GM19025 (cell line): ENCODE data around the gene ZNF502.
"Not testable (repeated sequence)": the region's sequence is repeated elsewhere in the genome, so short reads cannot be mapped to it uniquely, and the experiment has no call there.

Source experiments
- ATAC-seq: cut with Tn5 transposase; IDR thresholded peaks from one replicate; pipeline ENCODE4 v1.9.1; 2021; ENCODE audit warnings: mild to moderate bottlenecking, low read depth, moderate library complexity; ENCODE audit not compliant: unreplicated experiment

Gene ZNF502

GRCh38 chr3:44712455-44713075 is at the start of gene ZNF502:
Gene ZNF502 (plus strand): TSS chr3:44712660. CDS start chr3:44720262, 7,602 bp downstream.
- no peak for ATAC-seq

- ATAC-seq, result no peak
These were observed 47.3 kb upstream of the ZNF502 start for GRCh38 chr3:44665173-44665572.

GRCh38 chr3:44666346-44666745 is 46.1 kb upstream of the ZNF502 start:
- ATAC-seq, result no peak

GRCh38 chr3:44669760-44670159 is 42.7 kb upstream of the ZNF502 start:
- ATAC-seq, result no peak

GRCh38 chr3:44673466-44673865 is 39.0 kb upstream of the ZNF502 start:
- ATAC-seq, result not testable (repeated sequence)

- no peak for ATAC-seq
These were observed 38.2 kb upstream of the ZNF502 start for GRCh38 chr3:44674211-44674610.

GRCh38 chr3:44678480-44679116 is 33.9 kb upstream of the ZNF502 start:
- peak; percentile 77 for ATAC-seq

- no peak for ATAC-seq
These were observed 31.5 kb upstream of the ZNF502 start for GRCh38 chr3:44680921-44681455.

- ATAC-seq, result no peak
These were observed 30.1 kb upstream of the ZNF502 start for GRCh38 chr3:44682182-44682896.

GRCh38 chr3:44685128-44685800 is 27.2 kb upstream of the ZNF502 start:
- peak; percentile 95 for ATAC-seq

GRCh38 chr3:44687898-44688297 is 24.6 kb upstream of the ZNF502 start:
- no peak for ATAC-seq

- ATAC-seq, result no peak
These were observed 9.0 kb downstream of the ZNF502 start for GRCh38 chr3:44721231-44722102.

GRCh38 chr3:44722103-44722401 is 9.6 kb downstream of the ZNF502 start:
- no peak for ATAC-seq

GRCh38 chr3:44729384-44729910 is 17.0 kb downstream of the ZNF502 start, which contains the start of gene ZNF501:
Gene ZNF501 (plus strand): TSS chr3:44729635. CDS start chr3:44734422, 4,787 bp downstream.
- ATAC-seq, result peak; percentile 60

GRCh38 chr3:44734646-44735168 is 22.2 kb downstream of the ZNF502 start:
- ATAC-seq, result no peak

- no peak for ATAC-seq
These were observed 48.6 kb downstream of the ZNF502 start for GRCh38 chr3:44761101-44761423.

GRCh38 chr3:44761424-44762169 is 49.1 kb downstream of the ZNF502 start, which contains the start of the genes KIAA1143 and KIF15:
Gene KIAA1143 (minus strand): TSS chr3:44761619. CDS start chr3:44761602, 17 bp downstream.
Gene KIF15 (plus strand): TSS chr3:44761794. CDS start chr3:44761866, 72 bp downstream.
- peak; percentile 85 for ATAC-seq

- peak; percentile 5 for ATAC-seq
These were observed 49.8 kb downstream of the ZNF502 start for GRCh38 chr3:44762170-44762677.
